HEK293 (cell line): Measurements from ENCODE around the gene MOGAT3.

ENCODE experiments used
- CTCF ChIP-seq: fragments of 450-650 bp; formaldehyde crosslinking; IDR thresholded peaks from 2 replicates; pipeline ENCODE4 v1.5.1; 2016; ENCODE audit warnings: missing biosample characterization, missing genetic modification characterization
- KLF16 ChIP-seq: fragments of 450-650 bp; formaldehyde crosslinking; IDR thresholded peaks from 2 replicates; pipeline ENCODE4 v1.5.1; 2017; ENCODE audit warnings: missing biosample characterization, missing genetic modification characterization
- SP7 ChIP-seq: fragments of 450-650 bp; formaldehyde crosslinking; IDR thresholded peaks from 2 replicates; pipeline ENCODE4 v1.5.1; 2016; ENCODE audit warnings: missing biosample characterization, missing genetic modification characterization
- ZBTB11 ChIP-seq: fragments of 450-650 bp; formaldehyde crosslinking; conservative IDR thresholded peaks from 2 replicates; pipeline ENCODE4 v1.5.1; 2016; ENCODE audit warnings: low read depth, missing biosample characterization, missing genetic modification characterization
- ZBTB21 ChIP-seq: fragments of 450-650 bp; formaldehyde crosslinking; IDR thresholded peaks from 2 replicates; pipeline ENCODE4 v1.5.1; 2017; ENCODE audit warnings: missing biosample characterization, missing genetic modification characterization
- ZNF274 ChIP-seq, 2 experiments: fragments of 200-500 bp in 1 of 2; fragments of 450-650 bp in 1 of 2; sonication (Bioruptor generic) in 1 of 2; formaldehyde crosslinking in 1 of 2; IDR thresholded peaks; 2 replicates each; pipeline versions ENCODE4 v1.5.1 to v1.6.1; 2014 to 2016; ENCODE audit warnings: borderline replicate concordance in 1 of 2, inconsistent platforms in 1 of 2, low read length in 1 of 2, missing biosample characterization in 1 of 2, missing genetic modification characterization in 1 of 2
- ZNF37A ChIP-seq: fragments of 450-650 bp; IDR thresholded peaks from 2 replicates; pipeline ENCODE4 v1.5.1; 2018; ENCODE audit warnings: missing biosample characterization, missing genetic modification characterization
- ZNF558 ChIP-seq: fragments of 450-650 bp; formaldehyde crosslinking; IDR thresholded peaks from 2 replicates; pipeline ENCODE4 v1.5.1; 2016; ENCODE audit warnings: missing biosample characterization, missing genetic modification characterization
- ZNF747 ChIP-seq: fragments of 450-650 bp; formaldehyde crosslinking; IDR thresholded peaks from 2 replicates; pipeline ENCODE4 v1.5.1; 2016; ENCODE audit warnings: missing biosample characterization, missing genetic modification characterization
- ZNF768 ChIP-seq: fragments of 450-650 bp; formaldehyde crosslinking; IDR thresholded peaks from 2 replicates; pipeline ENCODE4 v1.5.1; 2018; ENCODE audit warnings: missing biosample characterization, mild to moderate bottlenecking, missing genetic modification characterization
- ZNF785 ChIP-seq: fragments of 450-650 bp; formaldehyde crosslinking; IDR thresholded peaks from 2 replicates; pipeline ENCODE4 v1.5.1; 2016; ENCODE audit warnings: missing biosample characterization, missing genetic modification characterization
- ZSCAN4 ChIP-seq: fragments of 450-650 bp; formaldehyde crosslinking; IDR thresholded peaks from 2 replicates; pipeline ENCODE4 v1.5.1; 2017; ENCODE audit warnings: missing biosample characterization, missing genetic modification characterization
- TF ChIP-seq, protein P1 (sequence below): fragments of 450-650 bp; formaldehyde crosslinking; IDR thresholded peaks from 2 replicates; pipeline ENCODE4 v1.5.1; 2016; ENCODE audit warnings: missing biosample characterization, missing genetic modification characterization

DNA sequence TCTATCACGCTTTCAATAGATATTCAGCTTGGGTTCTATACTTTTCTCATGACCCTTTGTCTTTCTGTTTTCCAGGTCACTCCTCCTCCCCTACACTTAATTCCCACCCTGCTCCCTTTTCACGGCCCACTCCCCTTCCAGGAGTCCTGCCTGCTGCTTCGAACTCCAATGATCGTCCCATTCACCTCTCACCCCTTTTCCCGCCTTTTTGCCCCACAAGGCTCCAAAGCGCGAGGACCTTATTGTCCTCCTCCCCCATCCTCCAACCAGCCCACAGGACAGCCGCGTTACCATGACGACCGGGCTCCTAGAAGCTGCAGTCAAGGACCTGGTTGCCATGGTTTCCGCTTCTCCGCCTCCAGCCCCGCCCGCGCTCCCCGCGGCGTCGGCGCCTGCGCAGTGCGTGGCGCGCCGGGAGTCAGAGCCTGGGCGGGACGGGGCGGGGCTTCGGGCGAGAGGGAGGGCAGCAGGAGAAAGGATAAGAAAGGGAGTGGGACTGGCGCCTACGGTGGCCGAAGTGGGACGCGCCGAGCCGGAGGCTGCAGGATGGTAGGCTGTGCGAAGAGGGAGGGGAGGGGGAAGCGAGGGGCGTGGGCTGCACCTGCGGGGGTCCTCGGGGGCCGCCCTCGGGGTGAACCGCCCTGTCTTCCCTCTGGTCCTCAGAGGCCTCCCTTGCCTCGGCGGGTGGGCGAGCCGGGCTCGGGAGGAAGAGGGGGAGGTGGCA, 46.7 kb downstream of the MOGAT3 start, which contains the start of gene AP1S1:
- TF ChIP-seq SP7 (tag by site-specific recombination) (peak; percentile 50), ZSCAN4 (tag by site-specific recombination) (no peak), ZNF785 (no peak), ZBTB11 (tag by site-specific recombination) (no peak), ZBTB21 (tag by site-specific recombination) (peak; percentile 21; the same call in 1 of the 2 replicates), ZNF274 (IDR thresholded peaks at IDR 0.05; ENCODE audit: low read length) (no peak), ZNF274 (tag by site-specific recombination; IDR thresholded peaks at IDR 0.05; ENCODE audit: borderline replicate concordance) (no peak), CTCF (tag by site-specific recombination) (no peak), ZNF558 (tag by site-specific recombination) (0 out of 2 replicates have a peak, but pooled peaks have one; percentile 14), KLF16 (tag by site-specific recombination) (peak; percentile 49), ZNF37A (tag by site-specific recombination) (no peak), ZNF768 (tag by site-specific recombination) (no peak), ZNF747 (tag by site-specific recombination) (no peak)
- TF ChIP-seq, protein P1, sequence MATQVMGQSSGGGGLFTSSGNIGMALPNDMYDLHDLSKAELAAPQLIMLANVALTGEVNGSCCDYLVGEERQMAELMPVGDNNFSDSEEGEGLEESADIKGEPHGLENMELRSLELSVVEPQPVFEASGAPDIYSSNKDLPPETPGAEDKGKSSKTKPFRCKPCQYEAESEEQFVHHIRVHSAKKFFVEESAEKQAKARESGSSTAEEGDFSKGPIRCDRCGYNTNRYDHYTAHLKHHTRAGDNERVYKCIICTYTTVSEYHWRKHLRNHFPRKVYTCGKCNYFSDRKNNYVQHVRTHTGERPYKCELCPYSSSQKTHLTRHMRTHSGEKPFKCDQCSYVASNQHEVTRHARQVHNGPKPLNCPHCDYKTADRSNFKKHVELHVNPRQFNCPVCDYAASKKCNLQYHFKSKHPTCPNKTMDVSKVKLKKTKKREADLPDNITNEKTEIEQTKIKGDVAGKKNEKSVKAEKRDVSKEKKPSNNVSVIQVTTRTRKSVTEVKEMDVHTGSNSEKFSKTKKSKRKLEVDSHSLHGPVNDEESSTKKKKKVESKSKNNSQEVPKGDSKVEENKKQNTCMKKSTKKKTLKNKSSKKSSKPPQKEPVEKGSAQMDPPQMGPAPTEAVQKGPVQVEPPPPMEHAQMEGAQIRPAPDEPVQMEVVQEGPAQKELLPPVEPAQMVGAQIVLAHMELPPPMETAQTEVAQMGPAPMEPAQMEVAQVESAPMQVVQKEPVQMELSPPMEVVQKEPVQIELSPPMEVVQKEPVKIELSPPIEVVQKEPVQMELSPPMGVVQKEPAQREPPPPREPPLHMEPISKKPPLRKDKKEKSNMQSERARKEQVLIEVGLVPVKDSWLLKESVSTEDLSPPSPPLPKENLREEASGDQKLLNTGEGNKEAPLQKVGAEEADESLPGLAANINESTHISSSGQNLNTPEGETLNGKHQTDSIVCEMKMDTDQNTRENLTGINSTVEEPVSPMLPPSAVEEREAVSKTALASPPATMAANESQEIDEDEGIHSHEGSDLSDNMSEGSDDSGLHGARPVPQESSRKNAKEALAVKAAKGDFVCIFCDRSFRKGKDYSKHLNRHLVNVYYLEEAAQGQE (tag by site-specific recombination): no peak
